HepG2 (cell line): ENCODE results near the gene KRTAP10-4. TPM values are rescaled to one million over a fixed set of nuclear protein-coding genes. Genes with fewer than 3 reads are reported as not detected.

Source experiments
- ATAC-seq: fragments of 200-7000 bp; cut with Tn5 transposase; 3 replicates; pipeline ENCODE4 v1.9.1; 2020; ENCODE audit warnings: mild to moderate bottlenecking, moderate library complexity
- BruUV-seq: library from RNA; stranded (reverse); fragments of 400-500 nt; replicated peaks from 2 replicates; lab custom pipeline; 2021; lab: Mats Ljungman, UMichigan
- CTCF ChIA-PET: fragments of 300-600 bp; formaldehyde crosslinking; extraction: SDS; loops from one replicate; lab custom pipeline; 2021; ENCODE audit warnings: low total read pairs, inconsistent platforms, low intra/inter-chr PET ratio; lab: Yijun Ruan, JAX
- POLR2A ChIA-PET: fragments of 350-600 bp; sonication (Branson Sonifier 250); formaldehyde crosslinking; loops from one replicate; lab custom pipeline; 2020; ENCODE audit warnings: antibody characterized with exemption, inconsistent platforms; lab: Yijun Ruan, JAX
- DNase-seq: peaks from one replicate; pipeline ENCODE4 v3.0.0-alpha.2; 2015; ENCODE audit warnings: low spot score
- FAIRE-seq: peaks from 3 replicates; lab custom pipeline; 2011; peaks lifted over from hg19 to GRCh38; lab: Jason Lieb, UNC
- H2AFZ ChIP-seq: one replicate; pipeline ENCODE4 v1.6.1; 2011; ENCODE audit warnings: low read length, inconsistent platforms
- H3K27ac ChIP-seq: fragments of 300-600 bp; 3 replicates; pipeline ENCODE4 v1.8.0; 2011; ENCODE audit warnings: mixed run types, mild to moderate bottlenecking, mixed read lengths, low read length, inconsistent platforms; ENCODE audit not compliant: insufficient read depth; ENCODE audit errors: extremely low read length
- H3K27me3 ChIP-seq, 2 experiments: fragments of 200-600 bp in 1 of 2; 2 replicates in 1 of 2; 3 replicates in 1 of 2; pipeline versions ENCODE4 v1.6.0 to v1.8.0; 2011; ENCODE audit warnings: low read length in 2 of 2, mild to moderate bottlenecking in 2 of 2, moderate library complexity in 2 of 2, inconsistent platforms in 1 of 2; ENCODE audit not compliant: insufficient read depth in 2 of 2, control insufficient read depth in 1 of 2
- H3K36me3 ChIP-seq, 2 experiments: fragments of 200-600 bp in 1 of 2; replicated peaks in 1 of 2; 2 replicates in 1 of 2; 3 replicates in 1 of 2; pipeline versions ENCODE4 v1.5.1 to v1.8.0; 2011; ENCODE audit warnings: low read length in 2 of 2, inconsistent platforms in 1 of 2; ENCODE audit not compliant: insufficient read depth in 2 of 2, control insufficient read depth in 1 of 2
- H3K4me1 ChIP-seq: 2 replicates; pipeline ENCODE4 v1.5.1; 2012; ENCODE audit warnings: low read length, inconsistent platforms; ENCODE audit not compliant: insufficient read depth
- H3K4me2 ChIP-seq: 2 replicates; pipeline ENCODE4 v1.6.0; 2011; ENCODE audit warnings: low read depth, low read length, inconsistent platforms
- H3K4me3 ChIP-seq, 3 experiments: fragments of 200-600 bp in 1 of 3; sonication (generic), shearing (Covaris generic) in 1 of 3; replicated peaks in 1 of 3; 2 replicates each; pipeline ENCODE4 v1.5.1; 2011 to 2016; ENCODE audit warnings: low read length in 3 of 3, inconsistent platforms in 2 of 3, low read depth in 2 of 3, mild to moderate bottlenecking in 2 of 3, control low read depth in 1 of 3, mixed read lengths in 1 of 3; ENCODE audit not compliant: insufficient read depth in 1 of 3
- H3K79me2 ChIP-seq: one replicate; pipeline ENCODE4 v1.6.1; 2011; ENCODE audit warnings: low read length, inconsistent platforms; ENCODE audit not compliant: insufficient read depth
- H3K9ac ChIP-seq: 2 replicates; pipeline ENCODE4 v1.6.0; 2011; ENCODE audit warnings: mild to moderate bottlenecking, low read depth, low read length, inconsistent platforms; ENCODE audit not compliant: insufficient read depth
- H3K9me3 ChIP-seq: 2 replicates; pipeline ENCODE4 v1.5.1; 2012; ENCODE audit warnings: mild to moderate bottlenecking, low read length
- H4K20me1 ChIP-seq: 2 replicates; pipeline ENCODE4 v1.6.0; 2011; ENCODE audit warnings: inconsistent platforms, mild to moderate bottlenecking, low read length, moderate library complexity; ENCODE audit not compliant: insufficient read depth
- ATM ChIP-seq: fragments of 450-650 bp; IDR thresholded peaks from 2 replicates; pipeline ENCODE4 v1.7.1; 2017; ENCODE audit warnings: mild to moderate bottlenecking, borderline replicate concordance
- CBX5 ChIP-seq: sonication (generic); formaldehyde crosslinking; IDR thresholded peaks from 2 replicates; pipeline ENCODE4 v1.4.0; 2020; ENCODE audit warnings: missing genetic modification reagents, borderline replicate concordance
- MAFK ChIP-seq, 2 experiments: IDR thresholded peaks in 1 of 2; conservative IDR thresholded peaks in 1 of 2; 2 replicates each; pipeline ENCODE4 v1.6.1; 2011; ENCODE audit warnings: improper control_type of control experiment in 2 of 2, low read length in 2 of 2
- ZNF749 ChIP-seq: sonication (generic); formaldehyde crosslinking; IDR thresholded peaks from 2 replicates; pipeline ENCODE4 v1.8.0; 2022; ENCODE audit warnings: mild to moderate bottlenecking, missing genetic modification reagents, moderate library complexity, borderline replicate concordance
- WGBS: methylation state at CpG from one replicate; pipeline ENCODE4 v1.1.6; 2017; ENCODE audit warnings: low lambda C conversion rate; 5-methylcytosine and 5-hydroxymethylcytosine counted together
- in situ Hi-C: cut with HindIII; loops from 2 replicates; pipeline ENCODE4 v1.10.0; 2017; ENCODE audit warnings: low pct_unique_long_range_greater_than_20kb; ENCODE audit not compliant: extremely low pct_ligation_motif_present
- intact Hi-C: fragments of 100-400 bp; cut with micrococcal nuclease; formaldehyde crosslinking; loops from one replicate; pipeline ENCODE4 v1.10.0; 2022; ENCODE audit not compliant: unreplicated experiment
- polyA plus RNA-seq, 8 experiments: library from polyadenylated mRNA; depleted of rRNA in 3 of 8; stranded (reverse) in 7 of 8; unstranded in 1 of 8; fragments of >200 nt; fragmentation: Illumina TruSeq in 4 of 8; extraction: Trizol in 4 of 8; gene quantifications; 2 replicates each; pipeline versions ENCODE4 v1.2.1 to v1.2.3, GENCODE V29; 2011 to 2016; ENCODE audit warnings: low read depth in 4 of 8, missing spikeins in 1 of 8, mixed read lengths in 1 of 8; ENCODE audit not compliant: insufficient read depth in 1 of 8
- total RNA-seq, 5 experiments: library from RNA; depleted of rRNA; stranded (reverse); fragments of >200 nt; fragmentation: Illumina TruSeq; extraction: Trizol; gene quantifications; 2 replicates each; pipeline ENCODE4 v1.2.3, GENCODE V29; 2016; ENCODE audit warnings: low read depth in 1 of 5

Gene KRTAP10-4
- total and polyA plus RNA-seq, 2 of the 13 experiments (the other 11 are each of a cell fraction or from before 2014, with no cell fraction given) = not detected

DNA sequence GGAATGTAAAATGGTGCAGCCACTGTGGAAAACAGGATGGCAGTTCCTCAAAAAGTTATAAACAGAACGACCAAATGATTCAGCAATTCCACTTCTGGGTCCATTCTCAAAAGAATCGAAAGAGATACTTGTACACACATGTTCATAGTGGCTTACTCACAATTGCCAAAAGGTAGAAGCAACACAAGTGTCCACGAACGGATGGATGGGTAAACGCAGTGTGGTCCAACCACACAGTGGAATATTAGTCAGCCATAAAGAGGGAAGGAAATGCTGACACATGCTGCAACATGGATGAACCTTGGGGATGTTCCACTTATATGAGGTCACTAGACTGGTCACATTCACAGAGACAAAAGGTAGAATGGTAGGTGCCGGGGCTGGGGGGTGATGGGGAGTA lies 38.8 kb upstream of the KRTAP10-4 start:
- Histone ChIP-seq H3K36me3 (no peaks in the 10 kb centered on the region), H3K4me1 (no peaks in the 10 kb centered on the region), H3K9me3 (no peaks in the 10 kb centered on the region), H3K79me2 (no peaks in the 10 kb centered on the region), H2AFZ (no peak overlapping the region), H4K20me1 (no peaks in the 10 kb centered on the region), H3K9ac (no peak overlapping the region), H3K4me3 (no peak overlapping the region), H3K27ac (no peak overlapping the region), H3K27me3 (peaks cover 0 to 14% of the 10 kb centered on the region in 2 experiments; a peak in 2 of 5 replicates), H3K4me2 (no peak overlapping the region)
- ChIA-PET CTCF (no interaction called here), POLR2A (no interaction called here)
- DNase-seq (no peak), ATAC-seq (no peak), FAIRE-seq (no peak)
- TF ChIP-seq ZNF749 (CRISPR knock-in tag) (no peak), MAFK (conservative IDR thresholded peaks at IDR 0.05 in 1 of 2, IDR thresholded peaks at IDR 0.05 in 1 of 2; ENCODE audit: low read length in 2 of 2) (peak in 1 of 2 experiments; percentile 35; a peak in 1 of 4 replicates), CBX5 (no peak)
- intact Hi-C loops = no loop called here
- WGBS = 61% methylated on average over 6 of the region's 6 CpGs
- in situ Hi-C loops = no loop called here
- no TSS peak for BruUV-seq

GRCh38 chr21:44535963-44536362 lies 37.6 kb upstream of the KRTAP10-4 start:
- H3K9ac ChIP-seq = no peak overlapping the region
- CTCF ChIA-PET = no interaction called here
- no peaks in the 10 kb centered on the region for H3K36me3 ChIP-seq
- POLR2A ChIA-PET = no interaction called here
- peaks cover 0 to 7% of the 10 kb centered on the region in 2 experiments; a peak in 3 of 5 replicates for H3K27me3 ChIP-seq
- DNase-seq (no peak), FAIRE-seq (no peak), ATAC-seq (no peak)
- H3K4me2 ChIP-seq = no peak overlapping the region
- H3K27ac ChIP-seq = no peak overlapping the region
- no peaks in the 10 kb centered on the region for H3K79me2 ChIP-seq
- TF ChIP-seq ATM = no peak
- no TSS peak for BruUV-seq
- H3K9me3 ChIP-seq = no peaks in the 10 kb centered on the region
- in situ Hi-C loops (no loop called here), intact Hi-C loops (no loop called here)
- no peaks in the 10 kb centered on the region for H3K4me1 ChIP-seq
- no peaks in the 10 kb centered on the region for H4K20me1 ChIP-seq
- no peak overlapping the region for H2AFZ ChIP-seq
- H3K4me3 ChIP-seq = no peak overlapping the region
- WGBS = 23% methylated on average over 4 of the region's 7 CpGs
